H9 (cell line): Measurements from ENCODE around the gene MGAT4A. TPM values are rescaled to one million over a fixed set of nuclear protein-coding genes. Genes with fewer than 3 reads are reported as not detected.

Source experiments
- DNase-seq: peaks from one replicate; pipeline ENCODE4 v3.0.0-alpha.2; 2017
- H2AFZ ChIP-seq: one replicate; pipeline ENCODE4 v1.6.1; 2013; ENCODE audit warnings: mild to moderate bottlenecking, low read length, control low read depth, moderate library complexity
- H2AK5ac ChIP-seq: 2 replicates; pipeline ENCODE4 v1.6.1; 2013; ENCODE audit warnings: low read length, control low read depth, mixed read lengths; ENCODE audit not compliant: insufficient read length
- H2BK120ac ChIP-seq: one replicate; pipeline ENCODE4 v1.6.1; 2013; ENCODE audit warnings: low read depth, mild to moderate bottlenecking, low read length, control low read depth, inconsistent platforms; ENCODE audit not compliant: poor library complexity, severe bottlenecking
- H2BK12ac ChIP-seq: 2 replicates; pipeline ENCODE4 v1.6.1; 2013; ENCODE audit warnings: low read length, control low read depth, mixed read lengths, low read depth; ENCODE audit not compliant: insufficient read length
- H2BK15ac ChIP-seq: 2 replicates; pipeline ENCODE4 v1.6.1; 2013; ENCODE audit warnings: low read depth, low read length, control low read depth
- H2BK20ac ChIP-seq: one replicate; pipeline ENCODE4 v1.6.1; 2013; ENCODE audit warnings: low read depth, mild to moderate bottlenecking, low read length, control low read depth, inconsistent platforms; ENCODE audit not compliant: poor library complexity, severe bottlenecking
- H2BK5ac ChIP-seq: 2 replicates; pipeline ENCODE4 v1.6.1; 2013; ENCODE audit warnings: low read length, control low read depth, mixed read lengths; ENCODE audit not compliant: insufficient read length
- H3K14ac ChIP-seq: 2 replicates; pipeline ENCODE4 v1.6.1; 2013; ENCODE audit warnings: low read length, control low read depth; ENCODE audit not compliant: insufficient read depth
- H3K18ac ChIP-seq: 2 replicates; pipeline ENCODE4 v1.6.1; 2013; ENCODE audit warnings: low read depth, mild to moderate bottlenecking, mixed read lengths, low read length, control low read depth; ENCODE audit not compliant: insufficient read length
- H3K23ac ChIP-seq: 2 replicates; pipeline ENCODE4 v1.6.1; 2013; ENCODE audit warnings: low read length, control low read depth, mixed read lengths, low read depth; ENCODE audit not compliant: insufficient read length
- H3K23me2 ChIP-seq: 2 replicates; pipeline ENCODE4 v1.6.1; 2013; ENCODE audit warnings: low read depth, mild to moderate bottlenecking, mixed read lengths, low read length, control low read depth; ENCODE audit not compliant: insufficient read length, poor library complexity, severe bottlenecking
- H3K27ac ChIP-seq: 2 replicates; pipeline ENCODE4 v1.5.1; 2013; ENCODE audit warnings: low read length, control low read depth, mixed read lengths, low read depth; ENCODE audit not compliant: insufficient read length
- H3K27me3 ChIP-seq: 2 replicates; pipeline ENCODE4 v1.6.1; 2013; ENCODE audit warnings: low read length, control low read depth, inconsistent platforms; ENCODE audit not compliant: insufficient read depth
- H3K4ac ChIP-seq: 2 replicates; pipeline ENCODE4 v1.6.1; 2013; ENCODE audit warnings: low read depth, mild to moderate bottlenecking, control low read depth, inconsistent platforms, low read length, moderate library complexity
- H3K4me1 ChIP-seq: 2 replicates; pipeline ENCODE4 v1.6.1; 2013; ENCODE audit warnings: low read length, control low read depth, inconsistent platforms; ENCODE audit not compliant: insufficient read depth
- H3K4me2 ChIP-seq: 2 replicates; pipeline ENCODE4 v1.6.1; 2013; ENCODE audit warnings: low read length, control low read depth, mixed read lengths; ENCODE audit not compliant: insufficient read length, insufficient read depth
- H3K56ac ChIP-seq: 2 replicates; pipeline ENCODE4 v1.6.1; 2013; ENCODE audit warnings: low read depth, mild to moderate bottlenecking, mixed read lengths, low read length, control low read depth; ENCODE audit not compliant: insufficient read length
- H3K79me1 ChIP-seq: 2 replicates; pipeline ENCODE4 v1.6.1; 2013; ENCODE audit warnings: low read depth, mild to moderate bottlenecking, moderate library complexity, low read length, control low read depth, inconsistent platforms; ENCODE audit not compliant: insufficient read depth, poor library complexity, severe bottlenecking
- H3K79me2 ChIP-seq: 2 replicates; pipeline ENCODE4 v1.6.1; 2013; ENCODE audit warnings: low read length, control low read depth, inconsistent platforms; ENCODE audit not compliant: insufficient read depth
- H3K9ac ChIP-seq: 2 replicates; pipeline ENCODE4 v1.6.1; 2013; ENCODE audit warnings: low read length, control low read depth, mixed read lengths; ENCODE audit not compliant: insufficient read length; ENCODE audit errors: extremely low read depth
- H3K9me3 ChIP-seq: one replicate; pipeline ENCODE4 v1.6.1; 2013; ENCODE audit warnings: low read depth, low read length, inconsistent platforms; ENCODE audit not compliant: control insufficient read depth
- H3T11ph ChIP-seq: one replicate; pipeline ENCODE4 v1.6.1; 2013; ENCODE audit warnings: mild to moderate bottlenecking, low read length, control low read depth, inconsistent platforms
- H4K20me1 ChIP-seq: one replicate; pipeline ENCODE4 v1.6.1; 2013; ENCODE audit not compliant: control insufficient read depth, insufficient read length, insufficient read depth
- H4K5ac ChIP-seq: 2 replicates; pipeline ENCODE4 v1.6.1; 2013; ENCODE audit warnings: low read depth, mild to moderate bottlenecking, mixed read lengths, low read length, control low read depth; ENCODE audit not compliant: insufficient read length
- H4K8ac ChIP-seq: replicated peaks from 2 replicates; pipeline ENCODE4 v1.6.1; 2013; ENCODE audit warnings: low read length, control low read depth, mixed read lengths, low read depth; ENCODE audit not compliant: insufficient read length
- H4K91ac ChIP-seq: 2 replicates; pipeline ENCODE4 v1.6.1; 2013; ENCODE audit warnings: low read depth, mild to moderate bottlenecking, moderate library complexity, mixed read lengths, low read length, control low read depth; ENCODE audit not compliant: insufficient read length
- H3K27ac Mint-ChIP-seq, 3 experiments: 2 replicates in 2 of 3; 3 replicates in 1 of 3; pipeline ENCODE4 v1.8.0; 2020 to 2021; ENCODE audit warnings: mixed read lengths in 3 of 3, mild to moderate bottlenecking in 1 of 3, moderate library complexity in 1 of 3
- H3K27me3 Mint-ChIP-seq: 2 replicates; pipeline ENCODE4 v1.8.0; 2021; ENCODE audit warnings: low read depth, mild to moderate bottlenecking, moderate library complexity, mixed read lengths
- H3K36me3 Mint-ChIP-seq, 3 experiments: 2 replicates in 2 of 3; 3 replicates in 1 of 3; pipeline ENCODE4 v1.8.0; 2020 to 2021; ENCODE audit warnings: low read depth in 3 of 3, mixed read lengths in 3 of 3; ENCODE audit not compliant: insufficient read depth in 1 of 3
- H3K4me1 Mint-ChIP-seq, 2 experiments: 2 replicates each; pipeline ENCODE4 v1.8.0; 2020; ENCODE audit warnings: mixed read lengths in 2 of 2
- H3K4me3 Mint-ChIP-seq, 2 experiments: 2 replicates in 1 of 2; 3 replicates in 1 of 2; pipeline ENCODE4 v1.8.0; 2020 to 2021; ENCODE audit warnings: mild to moderate bottlenecking in 2 of 2, mixed read lengths in 2 of 2, moderate library complexity in 1 of 2
- H3K9me3 Mint-ChIP-seq, 2 experiments: 2 replicates in 1 of 2; 3 replicates in 1 of 2; pipeline ENCODE4 v1.8.0; 2020; ENCODE audit warnings: mild to moderate bottlenecking in 2 of 2, mixed read lengths in 2 of 2, moderate library complexity in 1 of 2
- CTCF ChIP-seq: fragments of 200-600 bp; sonication (generic); conservative IDR thresholded peaks from 3 replicates; pipeline ENCODE4 v1.8.0; 2021; ENCODE audit warnings: antibody characterized with exemption, mild to moderate bottlenecking
- WGBS: extraction: QIAGEN DNeasy Blood & Tissue Kit; methylation state at CpG from one replicate; pipeline ENCODE4 v1.1.7; 2013; ENCODE audit warnings: missing lambda C conversion rate, low lambda C conversion rate, mixed read lengths; ENCODE audit not compliant: insufficient read length; ENCODE audit errors: extremely low coverage; 5-methylcytosine and 5-hydroxymethylcytosine counted together
- total RNA-seq: library from RNA; stranded (reverse); gene quantifications from 2 replicates; pipeline ENCODE4 v1.2.1, GENCODE V29; 2021

MGAT4A gene
- total RNA-seq, 1 experiment from 2014 or later = 3.5 TPM

- Histone ChIP-seq H2BK12ac (no peak overlapping the region), H2BK5ac (no peak overlapping the region), H3K79me1 (peaks cover 7% of the 10 kb centered on the region), H3K9ac (no peak overlapping the region), H3K56ac (no peak overlapping the region), H3K9me3 (no peaks in the 10 kb centered on the region), H3K4me2 (peak overlapping the region; percentile 97), H2BK20ac (no peak overlapping the region), H3T11ph (no peak overlapping the region), H3K18ac (no peak overlapping the region), H3K14ac (no peak overlapping the region), H2AK5ac (no peak overlapping the region), H3K4me1 (no peaks in the 10 kb centered on the region; the same call in 1 of the 2 replicates), H3K27me3 (no peaks in the 10 kb centered on the region), H3K23me2 (peaks cover 14% of the 10 kb centered on the region), H2BK120ac (no peak overlapping the region), H3K4ac (no peak overlapping the region), H4K8ac (no peak overlapping the region), H4K20me1 (peaks cover 4% of the 10 kb centered on the region), H3K27ac (no peak overlapping the region), H3K23ac (no peak overlapping the region), H2AFZ (no peak overlapping the region), H3K79me2 (peaks cover 15% of the 10 kb centered on the region; the same call in 1 of the 2 replicates), H4K5ac (peak overlapping the region; percentile 50), H2BK15ac (no peak overlapping the region), H4K91ac (no peak overlapping the region)
- no peaks in the 10 kb centered on the region for H3K9me3 Mint-ChIP-seq
- H3K4me1 Mint-ChIP-seq = peaks cover 18 to 21% of the 10 kb centered on the region in 2 experiments
- no CpG with 5 or more reads among the region's 7 CpGs for WGBS
- DNase-seq = no peak
- peak overlapping the region; percentile 85 to 86 for H3K4me3 Mint-ChIP-seq
- no peaks in the 10 kb centered on the region for H3K27me3 Mint-ChIP-seq
- H3K27ac Mint-ChIP-seq = peak overlapping the region in 1 of 3 experiments; percentile 3; a peak in 1 of 7 replicates
- no peak for TF ChIP-seq CTCF
- H3K36me3 Mint-ChIP-seq = peaks cover 4 to 35% (median 35%) of the 10 kb centered on the region in 3 experiments; a peak in 5 of 7 replicates
These were observed 124.5 kb downstream of the MGAT4A start for GRCh38 chr2:98606431-98606830.
